ENCODE results near the gene WNT2. TPM values are rescaled to one million over a fixed set of nuclear protein-coding genes. Genes with fewer than 3 reads are reported as not detected.

Gene WNT2
- total RNA-seq, 1 donor from 2014 or later: 2.8 TPM

GRCh38 chr7:117269886-117270285 lies 53.0 kb downstream of the WNT2 start:
- H3K27ac Mint-ChIP-seq: no peak overlapping the region
- no peak overlapping the region for H3K4me3 Mint-ChIP-seq
- no peak for DNase-seq (ENCODE audit: extremely low spot score, unreplicated experiment)
- H3K27me3 Mint-ChIP-seq: no peaks in the 10 kb centered on the region
- no peaks in the 10 kb centered on the region for H3K9me3 Mint-ChIP-seq
- TF ChIP-seq CTCF (conservative IDR thresholded peaks at IDR 0.05): no peak
- H3K4me1 Mint-ChIP-seq (ENCODE audit: unreplicated experiment): peaks cover 11% of the 10 kb centered on the region
- no peaks in the 10 kb centered on the region for H3K36me3 Mint-ChIP-seq

- Mint-ChIP-seq H3K4me3 (no peak overlapping the region), H3K4me1 (ENCODE audit: unreplicated experiment) (peaks cover 11% of the 10 kb centered on the region), H3K27ac (no peak overlapping the region), H3K27me3 (no peaks in the 10 kb centered on the region), H3K9me3 (no peaks in the 10 kb centered on the region), H3K36me3 (no peaks in the 10 kb centered on the region)
- no peak for DNase-seq (ENCODE audit: extremely low spot score, unreplicated experiment)
- TF ChIP-seq CTCF (conservative IDR thresholded peaks at IDR 0.05): no peak
Measured at GRCh38 chr7:117269417-117269816, 53.4 kb downstream of the WNT2 start.

GRCh38 chr7:117264716-117265115 lies 58.1 kb downstream of the WNT2 start:
- H3K9me3 Mint-ChIP-seq: no peaks in the 10 kb centered on the region
- no peak overlapping the region for H3K4me3 Mint-ChIP-seq
- H3K36me3 Mint-ChIP-seq: no peaks in the 10 kb centered on the region
- no peak overlapping the region for H3K27ac Mint-ChIP-seq
- no peaks in the 10 kb centered on the region for H3K4me1 Mint-ChIP-seq (ENCODE audit: unreplicated experiment)
- DNase-seq (ENCODE audit: extremely low spot score, unreplicated experiment): no peak
- TF ChIP-seq CTCF (conservative IDR thresholded peaks at IDR 0.05): no peak
- H3K27me3 Mint-ChIP-seq: peaks cover 4% of the 10 kb centered on the region

- Mint-ChIP-seq H3K27me3 (peaks cover 4% of the 10 kb centered on the region), H3K4me1 (ENCODE audit: unreplicated experiment) (no peaks in the 10 kb centered on the region), H3K36me3 (no peaks in the 10 kb centered on the region), H3K9me3 (no peaks in the 10 kb centered on the region), H3K4me3 (no peak overlapping the region), H3K27ac (no peak overlapping the region)
- no peak for TF ChIP-seq CTCF (conservative IDR thresholded peaks at IDR 0.05)
- DNase-seq (ENCODE audit: extremely low spot score, unreplicated experiment): no peak
Measured at GRCh38 chr7:117262546-117262945, 60.3 kb downstream of the WNT2 start.

GRCh38 chr7:117259615-117260014 lies 63.2 kb downstream of the WNT2 start:
- H3K4me1 Mint-ChIP-seq (ENCODE audit: unreplicated experiment): no peaks in the 10 kb centered on the region
- TF ChIP-seq CTCF (conservative IDR thresholded peaks at IDR 0.05): no peak
- no peak overlapping the region for H3K27ac Mint-ChIP-seq
- DNase-seq (ENCODE audit: extremely low spot score, unreplicated experiment): no peak
- H3K9me3 Mint-ChIP-seq: no peaks in the 10 kb centered on the region
- peaks cover 8% of the 10 kb centered on the region for H3K27me3 Mint-ChIP-seq
- H3K36me3 Mint-ChIP-seq: no peaks in the 10 kb centered on the region
- no peak overlapping the region for H3K4me3 Mint-ChIP-seq

- no peak for TF ChIP-seq CTCF (conservative IDR thresholded peaks at IDR 0.05)
- no peaks in the 10 kb centered on the region for H3K9me3 Mint-ChIP-seq
- H3K27ac Mint-ChIP-seq: no peak overlapping the region
- no peak overlapping the region for H3K4me3 Mint-ChIP-seq
- DNase-seq (ENCODE audit: extremely low spot score, unreplicated experiment): no peak
- no peaks in the 10 kb centered on the region for H3K36me3 Mint-ChIP-seq
- H3K4me1 Mint-ChIP-seq (ENCODE audit: unreplicated experiment): no peaks in the 10 kb centered on the region
- peaks cover 14% of the 10 kb centered on the region for H3K27me3 Mint-ChIP-seq
Measured at GRCh38 chr7:117251687-117252086, 71.2 kb downstream of the WNT2 start.
